KMS-11 (cell line): ENCODE results near the gene ROBO3.

ENCODE experiments used
- H2AFZ ChIP-seq: fragments of 200-600 bp; sonication (generic); 2 replicates; pipeline ENCODE4 v1.6.1; 2016; ENCODE audit warnings: antibody characterized with exemption, mixed run types, low read depth
- H3K27ac ChIP-seq: fragments of 200-600 bp; sonication (generic); 2 replicates; pipeline ENCODE4 v1.6.1; 2016; ENCODE audit warnings: mild to moderate bottlenecking, mixed run types
- H3K27me3 ChIP-seq: fragments of 200-600 bp; sonication (generic); 2 replicates; pipeline ENCODE4 v1.6.1; 2017; ENCODE audit warnings: mild to moderate bottlenecking, low read depth, mixed run types, moderate library complexity; ENCODE audit not compliant: insufficient read depth
- H3K36me3 ChIP-seq: fragments of 200-600 bp; sonication (generic); 2 replicates; pipeline ENCODE4 v1.6.1; 2017; ENCODE audit warnings: mild to moderate bottlenecking, mixed run types; ENCODE audit not compliant: insufficient read depth
- H3K4me1 ChIP-seq: fragments of 200-600 bp; sonication (generic); 2 replicates; pipeline ENCODE4 v1.6.1; 2016; ENCODE audit warnings: mild to moderate bottlenecking, low read depth, mixed run types; ENCODE audit not compliant: poor library complexity, severe bottlenecking
- H3K4me2 ChIP-seq: fragments of 200-600 bp; sonication (generic); 2 replicates; pipeline ENCODE4 v1.7.0; 2016; ENCODE audit warnings: mild to moderate bottlenecking, mixed run types
- H3K4me3 ChIP-seq: fragments of 200-600 bp; sonication (generic); IDR thresholded peaks from 2 replicates; pipeline ENCODE4 v1.6.1; 2017; ENCODE audit warnings: low read depth, low read length, mixed read lengths; ENCODE audit not compliant: insufficient read depth
- H3K79me2 ChIP-seq: fragments of 200-600 bp; sonication (generic); 2 replicates; pipeline ENCODE4 v1.6.1; 2016; ENCODE audit warnings: low read depth, mixed run types; ENCODE audit not compliant: insufficient read depth
- H3K9ac ChIP-seq: fragments of 200-600 bp; sonication (generic); 2 replicates; pipeline ENCODE4 v1.6.1; 2016; ENCODE audit warnings: mild to moderate bottlenecking, mixed run types
- H4K20me1 ChIP-seq: fragments of 200-600 bp; sonication (generic); 2 replicates; pipeline ENCODE4 v1.6.1; 2016; ENCODE audit warnings: mild to moderate bottlenecking, mixed run types; ENCODE audit not compliant: insufficient read depth
- CTCF ChIP-seq: fragments of 200-600 bp; sonication (generic); conservative IDR thresholded peaks from 2 replicates; pipeline ENCODE4 v1.6.1; 2017; ENCODE audit warnings: low read depth, mild to moderate bottlenecking, antibody characterized with exemption, low read length, moderate library complexity, mixed read lengths

The ROBO3 gene

GRCh38 chr11:124900464-124900863 is 35.2 kb downstream of the ROBO3 start:
- H3K79me2 ChIP-seq = no peaks in the 10 kb centered on the region
- H2AFZ ChIP-seq = no peak overlapping the region
- H3K36me3 ChIP-seq = no peaks in the 10 kb centered on the region
- H4K20me1 ChIP-seq = no peaks in the 10 kb centered on the region
- no peak for TF ChIP-seq CTCF
- H3K27ac ChIP-seq = no peak overlapping the region
- no peak overlapping the region for H3K9ac ChIP-seq
- H3K4me3 ChIP-seq = no peak overlapping the region
- no peak overlapping the region for H3K4me2 ChIP-seq
- H3K27me3 ChIP-seq = no peaks in the 10 kb centered on the region
- no peaks in the 10 kb centered on the region for H3K4me1 ChIP-seq

- Histone ChIP-seq H3K27ac (no peak overlapping the region), H3K79me2 (no peaks in the 10 kb centered on the region), H3K9ac (no peak overlapping the region), H3K27me3 (no peaks in the 10 kb centered on the region), H4K20me1 (no peaks in the 10 kb centered on the region), H3K4me3 (no peak overlapping the region), H2AFZ (no peak overlapping the region), H3K36me3 (no peaks in the 10 kb centered on the region), H3K4me2 (no peak overlapping the region), H3K4me1 (no peaks in the 10 kb centered on the region)
- no peak for TF ChIP-seq CTCF
Measured at GRCh38 chr11:124902616-124903015, 37.4 kb downstream of the ROBO3 start.

- no peaks in the 10 kb centered on the region for H3K79me2 ChIP-seq
- no peak overlapping the region for H3K27ac ChIP-seq
- no peak overlapping the region for H2AFZ ChIP-seq
- H4K20me1 ChIP-seq = no peaks in the 10 kb centered on the region
- H3K4me3 ChIP-seq = no peak overlapping the region
- no peak overlapping the region for H3K9ac ChIP-seq
- no peaks in the 10 kb centered on the region for H3K27me3 ChIP-seq
- H3K4me1 ChIP-seq = no peaks in the 10 kb centered on the region
- H3K4me2 ChIP-seq = no peak overlapping the region
- TF ChIP-seq CTCF = no peak
- no peaks in the 10 kb centered on the region for H3K36me3 ChIP-seq
Measured at GRCh38 chr11:124915541-124916369, 50.5 kb downstream of the ROBO3 start.

- H3K4me1 ChIP-seq = no peaks in the 10 kb centered on the region
- H2AFZ ChIP-seq = no peak overlapping the region
- no peaks in the 10 kb centered on the region for H3K27me3 ChIP-seq
- H3K4me3 ChIP-seq = no peak overlapping the region
- H3K36me3 ChIP-seq = no peaks in the 10 kb centered on the region
- no peaks in the 10 kb centered on the region for H3K79me2 ChIP-seq
- H3K27ac ChIP-seq = no peak overlapping the region
- no peak overlapping the region for H3K9ac ChIP-seq
- no peak overlapping the region for H3K4me2 ChIP-seq
- no peak for TF ChIP-seq CTCF
- no peaks in the 10 kb centered on the region for H4K20me1 ChIP-seq
Measured at GRCh38 chr11:124916370-124916710, 51.1 kb downstream of the ROBO3 start.
